Activated naive CD4-positive, alpha-beta T cell treated with anti-CD3 and anti-CD28 coated beads, Interleukin-2, amount 50 U/mL, for 72 hours (primary cell): ENCODE measurements around the gene RNH1. TPM values are rescaled to one million over a fixed set of nuclear protein-coding genes. Genes with fewer than 3 reads are reported as not detected.

Source experiments
- ATAC-seq, 2 donors: fragments of 150-1000 bp; cut with Tn5 transposase; 2 replicates each; pipeline ENCODE4 v1.10.0; 2021; ENCODE audit warnings: mild to moderate bottlenecking in 2 of 2, moderate library complexity in 2 of 2
- DNase-seq, 2 donors: peaks; one replicate each; pipeline ENCODE4 v3.0.0; 2021 to 2022; ENCODE audit warnings: low spot score in 2 of 2
- H3K27ac Mint-ChIP-seq, 2 donors: one replicate each; pipeline ENCODE4 v1.8.0; 2022; ENCODE audit warnings: mild to moderate bottlenecking in 2 of 2, mixed read lengths in 2 of 2
- H3K36me3 Mint-ChIP-seq, 2 donors: one replicate each; pipeline ENCODE4 v1.8.0; 2022; ENCODE audit warnings: mixed read lengths in 2 of 2
- H3K9me3 Mint-ChIP-seq, 2 donors: one replicate each; pipeline ENCODE4 v1.8.0; 2022; ENCODE audit warnings: mixed read lengths in 2 of 2
- total RNA-seq, 2 donors: library from RNA; stranded (reverse); gene quantifications; one replicate each; pipeline ENCODE4 v1.2.3, GENCODE V29; 2022

Gene RNH1
- total RNA-seq, 2 donors from 2014 or later, result 90.9 to 98.0 TPM

GRCh38 chr11:540583-541432 lies 33.8 kb upstream of the RNH1 start:
- Mint-ChIP-seq H3K9me3 (no peaks in the 10 kb centered on the region), H3K36me3 (no peaks in the 10 kb centered on the region), H3K27ac (no peak overlapping the region)
- no peak for ATAC-seq
- no peak for DNase-seq

DNA sequence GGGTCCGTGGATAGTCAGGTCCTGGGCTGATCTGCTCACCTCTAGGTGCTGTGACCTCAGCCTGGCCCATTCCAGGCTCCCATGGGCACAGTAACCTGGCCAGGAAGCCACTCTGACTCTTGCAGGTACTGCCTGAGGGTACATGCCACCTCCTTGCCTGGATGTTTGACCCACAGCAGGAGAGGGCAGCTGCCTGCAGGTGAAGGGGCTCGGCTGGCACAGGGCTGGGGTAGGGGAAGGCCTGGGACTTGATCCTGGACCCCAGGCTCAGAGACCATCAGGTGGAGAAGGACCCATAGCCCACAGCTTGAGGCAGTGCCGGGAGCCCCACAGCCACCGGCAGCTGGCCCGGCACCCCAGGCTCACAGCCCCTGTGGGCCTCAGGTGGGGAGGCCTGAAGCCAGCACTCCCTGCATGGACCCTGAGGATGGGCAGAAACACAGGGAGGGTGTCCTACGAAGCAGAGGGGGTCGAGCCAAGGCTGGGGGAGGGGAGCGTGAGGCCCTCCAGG lies 33.0 kb upstream of the RNH1 start:
- no peak overlapping the region for H3K27ac Mint-ChIP-seq
- H3K36me3 Mint-ChIP-seq, result no peaks in the 10 kb centered on the region
- no peaks in the 10 kb centered on the region for H3K9me3 Mint-ChIP-seq
- no peak for ATAC-seq
- peak in 1 of 2 donors; percentile 54 for DNase-seq

GRCh38 chr11:538431-539051 lies 31.5 kb upstream of the RNH1 start:
- Mint-ChIP-seq H3K36me3 (no peaks in the 10 kb centered on the region), H3K9me3 (no peaks in the 10 kb centered on the region), H3K27ac (peak overlapping the region in 1 of 2 donors; percentile 85)
- ATAC-seq, result no peak
- no peak for DNase-seq

DNA sequence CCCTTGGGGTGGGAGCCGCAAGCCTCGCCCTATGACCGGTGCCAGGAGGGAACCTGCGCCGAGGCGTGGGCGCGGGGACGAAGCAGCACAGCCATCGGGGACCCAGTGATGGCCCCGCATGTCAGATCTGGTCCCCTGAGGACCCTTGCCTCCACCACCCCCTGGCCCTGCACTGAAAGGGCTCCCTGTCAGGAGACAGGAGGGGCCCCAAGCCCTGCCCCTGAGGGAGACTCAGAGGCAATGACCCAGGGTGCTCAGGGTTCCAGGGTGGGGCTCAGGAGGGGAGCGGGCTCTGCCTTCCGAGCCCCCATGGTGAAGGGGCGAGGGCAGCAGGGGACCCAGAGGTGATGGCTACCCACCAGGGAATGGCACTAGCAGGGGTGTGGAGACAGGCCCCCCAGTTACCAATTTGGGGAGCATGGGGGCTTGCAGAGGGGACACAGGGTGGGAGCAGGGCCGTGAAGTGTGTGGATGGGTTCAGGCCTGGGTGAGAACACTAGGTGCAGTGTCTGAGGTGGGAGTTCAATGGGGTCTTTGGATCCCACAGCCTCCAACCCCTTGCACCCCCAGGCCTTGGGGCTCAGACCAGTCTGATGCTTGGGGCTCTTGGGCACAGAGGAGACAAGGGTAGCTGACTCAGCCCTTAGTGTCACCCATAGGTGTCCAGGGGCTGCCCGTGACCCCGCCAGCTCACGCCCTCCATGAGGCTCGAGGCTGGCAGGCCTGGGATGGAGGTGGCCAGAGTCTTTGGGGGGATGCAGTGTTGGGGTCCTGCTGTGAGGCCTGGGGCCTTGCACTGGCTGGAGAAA lies 30.8 kb upstream of the RNH1 start:
- H3K27ac Mint-ChIP-seq, result peak overlapping the region in 1 of 2 donors; percentile 85
- no peak for ATAC-seq

GRCh38 chr11:536841-537621 lies 30.0 kb upstream of the RNH1 start, which contains the start of gene LRRC56:
Gene LRRC56 (plus strand): TSS chr11:537527. CDS start chr11:540685, 3,158 bp downstream.
- no peaks in the 10 kb centered on the region for H3K9me3 Mint-ChIP-seq
- peak within 1 kb of the TSS; percentile 85 to 88 for H3K27ac Mint-ChIP-seq
- no peaks in the 10 kb centered on the region for H3K36me3 Mint-ChIP-seq
- DNase-seq (peak; percentile 88 to 91), ATAC-seq (peak; percentile 43 to 53)

More for the DNA sequence above, 30.8 kb upstream of the RNH1 start:
- Mint-ChIP-seq H3K9me3 (no peaks in the 10 kb centered on the region), H3K36me3 (no peaks in the 10 kb centered on the region)
- peak in 1 of 2 donors; percentile 57 for DNase-seq

DNA sequence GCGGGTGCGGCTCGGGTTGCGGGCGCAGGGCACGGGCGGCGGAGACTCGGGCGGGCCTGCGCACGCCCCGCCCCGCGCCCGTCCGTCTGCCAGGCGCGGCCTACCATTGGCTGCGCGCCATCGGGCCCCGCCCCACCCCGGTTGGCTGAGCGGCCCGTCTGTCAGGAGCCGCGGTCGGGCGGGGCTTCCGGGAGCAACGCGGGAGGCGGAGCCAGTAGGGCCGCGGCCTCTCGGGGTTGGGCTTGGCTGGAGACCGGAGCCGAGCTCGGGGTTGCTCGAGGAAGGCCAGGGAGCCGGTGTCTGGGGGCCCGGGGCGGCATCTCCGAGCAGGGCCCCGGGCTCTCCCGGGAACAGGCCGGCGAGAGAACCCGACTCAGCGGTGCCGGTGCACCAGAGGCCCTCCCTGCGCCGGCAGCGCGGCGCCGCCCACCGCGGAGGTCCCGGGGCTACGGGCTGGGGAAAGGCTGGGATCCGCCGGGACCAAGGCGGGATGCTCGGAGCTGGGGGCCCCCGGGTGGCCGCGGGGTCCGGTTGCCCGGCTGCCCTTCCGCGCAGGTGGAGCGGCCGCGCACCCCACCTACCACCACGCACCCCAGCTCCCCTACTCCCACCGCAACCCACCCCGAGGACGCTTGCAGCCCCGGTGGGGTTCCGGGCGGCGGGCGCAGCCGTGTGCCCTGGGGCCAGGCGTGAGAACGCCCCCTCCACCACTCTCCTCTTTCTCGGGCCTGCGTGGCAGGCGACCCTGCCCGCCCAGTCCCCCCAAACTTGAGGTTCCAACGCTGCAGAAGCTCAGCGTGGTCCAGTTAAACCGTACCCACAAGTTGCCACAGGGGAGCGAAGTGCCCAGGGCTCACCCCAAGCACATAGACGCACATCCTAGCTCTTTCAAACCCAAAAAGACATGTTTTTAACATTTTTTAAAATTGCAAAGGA lies 28.7 kb upstream of the RNH1 start, which contains the start of gene HRAS:
Gene HRAS, minus strand, starts transcription at position 58 of the 936 bp plus-strand sequence.
- H3K27ac Mint-ChIP-seq, result peak within 1 kb of the TSS; percentile 85 to 88

GRCh38 chr11:535210-535518 lies 28.1 kb upstream of the RNH1 start:
- no peak overlapping the region for H3K27ac Mint-ChIP-seq
- no peaks in the 10 kb centered on the region for H3K9me3 Mint-ChIP-seq
- no peak for DNase-seq
- no peak for ATAC-seq
- H3K36me3 Mint-ChIP-seq, result no peaks in the 10 kb centered on the region

More for the DNA sequence above, 28.7 kb upstream of the RNH1 start, which contains the start of gene HRAS:
- no peaks in the 10 kb centered on the region for H3K36me3 Mint-ChIP-seq
- peak; percentile 89 to 91 for ATAC-seq
- peak; percentile 97 to 99 for DNase-seq
- no peaks in the 10 kb centered on the region for H3K9me3 Mint-ChIP-seq

GRCh38 chr11:534396-535209 lies 27.6 kb upstream of the RNH1 start:
- Mint-ChIP-seq H3K27ac (peak overlapping the region in 1 of 2 donors; percentile 86), H3K36me3 (no peaks in the 10 kb centered on the region), H3K9me3 (no peaks in the 10 kb centered on the region)
- ATAC-seq, result peak in 1 of 2 donors; percentile 0
- peak; percentile 51 to 62 for DNase-seq

DNA sequence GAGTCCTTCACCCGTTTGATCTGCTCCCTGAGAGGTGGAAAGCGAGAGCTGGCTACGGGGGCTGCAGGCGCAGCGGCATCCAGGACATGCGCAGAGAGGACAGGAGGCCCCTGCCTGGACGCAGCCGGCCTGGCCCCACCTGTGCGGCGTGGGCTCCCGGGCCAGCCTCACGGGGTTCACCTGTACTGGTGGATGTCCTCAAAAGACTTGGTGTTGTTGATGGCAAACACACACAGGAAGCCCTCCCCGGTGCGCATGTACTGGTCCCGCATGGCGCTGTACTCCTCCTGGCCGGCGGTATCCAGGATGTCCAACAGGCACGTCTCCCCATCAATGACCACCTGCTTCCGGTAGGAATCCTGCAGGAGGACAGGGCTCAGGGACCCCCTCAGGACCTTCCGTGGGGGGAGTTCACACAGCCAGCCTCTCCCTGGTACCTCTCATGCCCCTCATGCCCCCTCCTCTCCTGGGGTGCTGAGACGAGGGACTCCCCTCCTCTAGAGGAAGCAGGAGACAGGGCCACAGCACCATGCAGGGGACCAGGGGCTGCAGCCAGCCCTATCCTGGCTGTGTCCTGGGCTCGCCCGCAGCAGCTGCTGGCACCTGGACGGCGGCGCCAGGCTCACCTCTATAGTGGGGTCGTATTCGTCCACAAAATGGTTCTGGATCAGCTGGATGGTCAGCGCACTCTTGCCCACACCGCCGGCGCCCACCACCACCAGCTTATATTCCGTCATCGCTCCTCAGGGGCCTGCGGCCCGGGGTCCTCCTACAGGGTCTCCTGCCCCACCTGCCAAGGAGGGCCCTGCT lies 26.7 kb upstream of the RNH1 start:
- Mint-ChIP-seq H3K36me3 (no peaks in the 10 kb centered on the region), H3K9me3 (no peaks in the 10 kb centered on the region), H3K27ac (no peak overlapping the region)
- DNase-seq, result no peak
- ATAC-seq, result no peak

DNA sequence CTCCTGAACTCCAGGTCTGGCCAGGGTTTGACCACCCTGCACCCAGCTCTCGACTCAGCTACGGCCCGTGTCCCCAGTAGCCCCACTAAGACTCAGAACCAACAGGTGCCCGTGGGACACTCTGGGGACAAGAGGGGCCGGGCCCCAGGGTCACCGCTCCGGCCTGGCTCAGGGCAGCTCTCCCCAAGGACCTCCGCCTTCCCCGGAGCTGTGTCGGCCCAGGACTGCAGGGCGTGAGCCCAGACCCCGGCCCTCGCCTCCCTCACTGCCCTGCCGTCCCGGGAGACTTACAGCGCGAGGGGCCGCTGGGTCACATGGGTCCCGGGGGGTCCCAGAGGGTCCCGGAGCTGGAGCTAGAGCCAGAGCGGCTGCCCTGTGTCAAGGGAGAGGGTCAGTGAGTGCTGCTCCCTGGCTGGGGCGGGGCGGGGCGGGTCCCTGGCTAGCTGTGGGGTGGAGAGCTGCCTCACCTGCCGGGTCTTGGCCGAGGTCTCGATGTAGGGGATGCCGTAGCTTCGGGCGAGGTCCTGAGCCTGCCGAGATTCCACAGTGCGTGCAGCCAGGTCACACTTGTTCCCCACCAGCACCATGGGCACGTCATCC lies 26.0 kb upstream of the RNH1 start:
- DNase-seq (no peak), ATAC-seq (no peak)
- Mint-ChIP-seq H3K9me3 (no peaks in the 10 kb centered on the region), H3K27ac (no peak overlapping the region), H3K36me3 (no peaks in the 10 kb centered on the region)

- Mint-ChIP-seq H3K9me3 (no peaks in the 10 kb centered on the region), H3K27ac (no peak overlapping the region), H3K36me3 (no peaks in the 10 kb centered on the region)
- DNase-seq (no peak), ATAC-seq (no peak)
Observed at GRCh38 chr11:532527-532985, 25.5 kb upstream of the RNH1 start.

GRCh38 chr11:531919-532526 lies 25.0 kb upstream of the RNH1 start:
- no peaks in the 10 kb centered on the region for H3K9me3 Mint-ChIP-seq
- DNase-seq (no peak), ATAC-seq (no peak)
- no peaks in the 10 kb centered on the region for H3K36me3 Mint-ChIP-seq
- no peak overlapping the region for H3K27ac Mint-ChIP-seq
